Measurements from ENCODE around the gene TNRC18. TPM values are rescaled to one million over a fixed set of nuclear protein-coding genes. Genes with fewer than 3 reads are reported as not detected.
A peak's percentile ranks its signal among the peaks of the same experiment; 100 is the strongest.
"Not testable (repeated sequence)": the region's sequence is repeated elsewhere in the genome, so short reads cannot be mapped to it uniquely, and the experiment has no call there.

TNRC18 gene
- total RNA-seq, 2 donors from 2014 or later: 84.0 to 90.9 TPM

GRCh38 chr7:5333121-5334045, 90.3 kb downstream of the TNRC18 start:
- intact Hi-C loops (cut with DNase I): no loop called here
- H3K27ac ChIP-seq: peak overlapping the region; percentile 44

GRCh38 chr7:5332579-5332978, 91.1 kb downstream of the TNRC18 start:
- Histone ChIP-seq H3K9ac (ENCODE audit: low read depth in 2 of 2, low read length in 2 of 2) (no peak overlapping the region), H3K4me3 (no peak overlapping the region), H3K27ac (no peak overlapping the region), H3K27me3 (no peaks in the 10 kb centered on the region), H3K4me1 (peaks cover 4% of the 10 kb centered on the region), H3K36me3 (peaks cover 13% of the 10 kb centered on the region), H3K9me3 (no peaks in the 10 kb centered on the region)
- DNase-seq: no peak
- intact Hi-C loops (cut with DNase I): no loop called here
- TF ChIP-seq CTCF (IDR thresholded peaks at IDR 0.05): no peak

More at GRCh38 chr7:5333121-5334045, 90.3 kb downstream of the TNRC18 start:
- Histone ChIP-seq H3K27me3 (no peaks in the 10 kb centered on the region), H3K9ac (ENCODE audit: low read depth in 2 of 2, low read length in 2 of 2) (peak overlapping the region; percentile 18 to 19), H3K36me3 (peaks cover 13% of the 10 kb centered on the region), H3K4me1 (peaks cover 4% of the 10 kb centered on the region), H3K9me3 (no peaks in the 10 kb centered on the region), H3K4me3 (no peak overlapping the region)
- DNase-seq: peak; percentile 72
- no peak for TF ChIP-seq CTCF (IDR thresholded peaks at IDR 0.05)

- no peak for TF ChIP-seq CTCF (IDR thresholded peaks at IDR 0.05)
- Histone ChIP-seq H3K4me3 (no peak overlapping the region), H3K27me3 (no peaks in the 10 kb centered on the region), H3K36me3 (peaks cover 13% of the 10 kb centered on the region), H3K9me3 (no peaks in the 10 kb centered on the region), H3K4me1 (peaks cover 4% of the 10 kb centered on the region), H3K27ac (no peak overlapping the region), H3K9ac (ENCODE audit: low read depth in 2 of 2, low read length in 2 of 2) (no peak overlapping the region)
- no peak for DNase-seq
- intact Hi-C loops (cut with DNase I): no loop called here
Observed at GRCh38 chr7:5330288-5330687, 93.3 kb downstream of the TNRC18 start.

GRCh38 chr7:5324961-5325360, 98.7 kb downstream of the TNRC18 start:
- DNase-seq: no peak
- H3K4me1 ChIP-seq: no peaks in the 10 kb centered on the region
- H3K9me3 ChIP-seq: no peaks in the 10 kb centered on the region
- no peak overlapping the region for H3K27ac ChIP-seq
- H3K4me3 ChIP-seq: no peak overlapping the region
- no peak for TF ChIP-seq CTCF (IDR thresholded peaks at IDR 0.05)
- intact Hi-C loops (cut with DNase I): no loop called here
- no peaks in the 10 kb centered on the region for H3K36me3 ChIP-seq
- no peaks in the 10 kb centered on the region for H3K27me3 ChIP-seq
- H3K9ac ChIP-seq (ENCODE audit: low read depth in 2 of 2, low read length in 2 of 2): no peak overlapping the region

GRCh38 chr7:5323800-5324781, 99.5 kb downstream of the TNRC18 start:
- H3K27ac ChIP-seq, DNase-seq: not testable (repeated sequence)

More at GRCh38 chr7:5323800-5324781, 99.5 kb downstream of the TNRC18 start:
- H3K4me3 ChIP-seq; H3K9me3 ChIP-seq; H3K9ac ChIP-seq (ENCODE audit: low read depth in 2 of 2, low read length in 2 of 2); H3K27me3 ChIP-seq; intact Hi-C loops (cut with DNase I); H3K4me1 ChIP-seq; H3K36me3 ChIP-seq: not testable (repeated sequence)
